ENCODE data around the gene SLC34A2.
"Not testable (repeated sequence)": the region's sequence is repeated elsewhere in the genome, so short reads cannot be mapped to it uniquely, and the experiment has no call there.

Gene SLC34A2, protein sequence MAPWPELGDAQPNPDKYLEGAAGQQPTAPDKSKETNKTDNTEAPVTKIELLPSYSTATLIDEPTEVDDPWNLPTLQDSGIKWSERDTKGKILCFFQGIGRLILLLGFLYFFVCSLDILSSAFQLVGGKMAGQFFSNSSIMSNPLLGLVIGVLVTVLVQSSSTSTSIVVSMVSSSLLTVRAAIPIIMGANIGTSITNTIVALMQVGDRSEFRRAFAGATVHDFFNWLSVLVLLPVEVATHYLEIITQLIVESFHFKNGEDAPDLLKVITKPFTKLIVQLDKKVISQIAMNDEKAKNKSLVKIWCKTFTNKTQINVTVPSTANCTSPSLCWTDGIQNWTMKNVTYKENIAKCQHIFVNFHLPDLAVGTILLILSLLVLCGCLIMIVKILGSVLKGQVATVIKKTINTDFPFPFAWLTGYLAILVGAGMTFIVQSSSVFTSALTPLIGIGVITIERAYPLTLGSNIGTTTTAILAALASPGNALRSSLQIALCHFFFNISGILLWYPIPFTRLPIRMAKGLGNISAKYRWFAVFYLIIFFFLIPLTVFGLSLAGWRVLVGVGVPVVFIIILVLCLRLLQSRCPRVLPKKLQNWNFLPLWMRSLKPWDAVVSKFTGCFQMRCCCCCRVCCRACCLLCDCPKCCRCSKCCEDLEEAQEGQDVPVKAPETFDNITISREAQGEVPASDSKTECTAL
- 0 to 0.75 (median 0) reads per million in 18 experiments for total RNA-seq

DNA sequence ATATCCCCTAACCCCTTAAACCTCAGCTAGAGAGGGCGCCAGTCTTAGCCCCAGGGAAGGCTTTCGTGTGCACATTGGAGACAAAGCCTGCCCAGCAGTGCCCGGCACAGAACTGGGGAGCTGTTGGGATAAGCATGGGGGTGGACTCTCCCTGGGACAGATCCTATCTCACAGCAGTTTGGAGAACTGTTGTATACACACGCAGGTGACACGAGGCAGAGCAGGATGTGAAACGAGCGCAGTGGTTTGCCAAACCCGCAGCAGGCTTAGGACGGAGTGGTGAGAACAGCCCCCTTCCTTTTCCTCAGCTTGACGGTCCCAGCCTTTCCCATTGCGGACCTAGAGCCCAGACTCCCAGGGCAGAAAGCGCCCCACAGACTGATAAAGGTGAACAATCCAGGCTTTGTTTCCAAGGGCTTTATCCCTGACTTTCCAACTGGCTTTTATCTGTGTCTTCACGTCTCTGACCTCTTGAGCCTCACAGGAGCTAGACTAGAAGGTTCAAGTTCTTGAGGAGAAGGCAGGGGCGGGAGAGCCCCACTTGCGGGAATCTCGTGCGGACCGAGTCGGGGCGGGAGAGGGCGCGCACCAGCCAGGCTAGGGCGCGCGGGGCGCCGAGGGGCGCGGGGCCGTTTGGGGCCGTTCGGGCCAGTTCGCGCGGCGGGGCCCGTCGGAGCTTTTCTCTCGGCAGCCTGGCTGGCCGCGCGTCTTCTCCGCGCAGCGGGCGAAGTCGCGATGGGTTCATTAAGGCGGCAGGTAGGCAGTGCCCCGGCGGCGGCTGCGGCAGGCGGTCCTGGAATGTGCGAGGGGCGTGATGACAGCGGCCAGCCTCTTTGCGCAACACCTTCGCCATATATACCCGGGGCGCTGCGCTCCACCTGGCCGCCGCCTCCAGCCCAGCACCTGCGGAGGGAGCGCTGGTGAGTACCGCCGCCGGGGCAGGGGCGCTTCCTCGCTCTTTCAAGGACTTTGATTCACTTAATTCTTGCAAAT lies at the start of gene SLC34A2:
TSS of gene SLC34A2 (plus strand) at position 881 of the 993 bp plus-strand sequence. CDS start 6,650 bp downstream, outside the sequence.
- DNase-seq = no peak

DNA sequence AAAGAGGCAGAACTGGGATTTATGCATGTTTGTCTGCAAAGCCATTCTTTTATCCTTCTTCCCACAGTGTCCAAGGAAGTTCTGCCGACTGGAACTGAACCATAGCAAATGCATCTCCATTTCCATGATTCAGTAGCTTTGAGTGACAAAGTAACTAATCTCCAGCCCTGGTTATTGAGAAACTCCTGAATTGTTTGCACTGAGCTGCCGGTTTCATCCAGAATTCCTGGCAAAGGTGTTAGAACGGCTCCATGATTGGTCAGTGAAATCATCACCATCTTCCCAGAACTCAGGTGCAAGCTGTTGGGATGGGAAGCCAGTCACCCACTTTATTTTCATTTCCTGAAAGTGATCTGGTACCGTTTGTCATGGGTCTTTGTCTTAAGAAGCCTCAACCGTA lies 47.0 kb upstream of the SLC34A2 start:
- DNase-seq = no peak

DNA sequence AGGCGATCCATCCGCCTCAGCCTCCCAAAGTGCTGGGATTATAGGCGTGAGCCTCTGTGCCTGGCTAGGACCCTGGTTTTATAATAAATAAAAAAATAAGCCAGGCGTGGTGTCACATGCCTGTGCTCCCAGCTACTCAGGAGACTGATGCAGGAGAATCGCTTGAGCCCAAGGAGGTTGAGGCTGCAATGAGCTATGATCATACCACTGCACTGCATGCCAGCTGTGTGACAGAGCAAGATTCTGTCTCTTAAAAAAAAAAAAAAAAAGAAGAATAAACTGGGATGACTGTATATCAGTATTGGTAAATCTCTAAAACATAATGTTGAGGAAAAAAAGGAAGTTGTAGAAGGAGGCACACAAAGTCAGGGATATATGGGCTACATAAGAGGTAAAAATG lies 45.7 kb upstream of the SLC34A2 start:
- DNase-seq = no peak

DNA sequence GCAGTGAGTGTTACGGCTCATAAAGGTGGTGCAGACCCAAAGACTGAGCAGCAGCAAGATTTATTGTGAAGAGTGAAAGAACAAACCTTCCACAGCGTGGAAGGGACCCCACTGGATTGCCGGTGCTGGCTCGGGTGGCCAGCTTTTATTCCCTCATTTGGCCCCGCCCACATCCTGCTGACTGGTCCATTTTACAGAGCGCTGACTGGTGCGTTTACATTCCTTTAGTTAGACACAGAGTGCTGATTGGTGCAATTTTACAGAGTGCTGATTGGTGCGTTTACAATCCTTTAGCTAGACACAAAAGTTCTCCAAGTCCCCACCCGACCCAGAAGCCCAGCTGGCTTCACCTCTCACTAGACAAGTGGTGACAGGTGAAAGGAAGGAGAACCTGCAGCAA lies 42.0 kb upstream of the SLC34A2 start:
- DNase-seq = not testable (repeated sequence)

DNA sequence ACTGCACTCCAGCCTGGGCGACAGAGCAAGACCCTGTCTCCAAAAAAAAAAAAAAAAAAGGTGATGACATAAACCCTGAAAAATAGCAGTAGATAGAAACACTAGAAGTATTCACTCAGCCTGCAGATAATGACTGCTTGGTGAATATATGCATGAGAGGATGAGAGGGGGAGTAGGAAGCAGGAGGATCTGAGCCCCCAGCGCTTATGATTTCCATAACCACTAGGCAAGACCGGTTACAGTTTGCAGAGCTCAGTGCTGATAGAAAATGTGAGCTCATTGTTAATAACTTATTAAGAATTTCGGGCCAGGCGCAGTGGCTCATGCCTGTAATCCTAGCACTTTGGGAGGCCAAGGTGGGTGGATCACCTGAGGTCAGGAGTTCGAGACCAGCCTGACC lies 40.8 kb upstream of the SLC34A2 start:
- no peak for DNase-seq

DNA sequence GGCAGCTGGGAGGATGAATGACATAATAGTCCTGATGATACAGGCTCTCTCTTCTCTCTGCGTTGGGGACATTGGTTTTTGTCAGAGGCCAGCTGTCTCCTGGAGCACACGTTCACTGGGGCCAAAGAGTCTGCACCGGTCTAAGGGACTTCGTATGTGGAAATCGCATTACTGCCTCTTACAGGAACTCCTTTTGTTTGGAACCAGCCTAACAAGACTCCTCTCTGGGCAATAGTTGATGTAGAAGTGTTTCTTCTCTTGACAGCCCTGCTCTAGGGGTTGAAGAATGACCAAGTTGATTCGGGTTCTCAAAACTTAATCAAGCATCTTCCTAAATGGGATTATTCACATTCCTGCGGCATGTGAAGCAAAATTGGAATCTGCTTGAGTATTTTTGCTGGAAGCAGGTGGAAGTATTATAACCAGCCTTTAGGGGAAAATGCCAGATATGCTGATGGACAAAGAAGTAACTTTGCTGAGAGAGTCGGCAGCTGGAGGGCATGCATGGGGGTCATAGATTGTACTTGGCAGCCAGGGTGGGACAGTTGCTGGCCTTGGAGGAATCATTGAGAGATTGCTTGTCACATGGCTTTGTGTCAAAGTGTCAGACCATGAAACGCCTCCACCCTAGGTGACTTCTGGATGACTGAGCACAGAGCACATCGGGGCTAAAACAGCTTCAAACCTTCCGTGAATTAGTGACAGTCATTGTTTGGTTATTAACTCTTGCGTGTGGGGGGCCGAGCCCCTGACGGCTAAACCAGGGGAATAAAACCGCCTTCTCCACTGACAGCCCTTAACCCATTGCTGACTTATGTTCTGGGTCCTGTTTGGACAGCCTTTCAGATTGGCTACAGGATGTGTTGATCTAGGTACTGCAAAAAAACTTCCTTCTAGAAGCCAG lies 34.4 kb upstream of the SLC34A2 start:
- no peak for DNase-seq

DNA sequence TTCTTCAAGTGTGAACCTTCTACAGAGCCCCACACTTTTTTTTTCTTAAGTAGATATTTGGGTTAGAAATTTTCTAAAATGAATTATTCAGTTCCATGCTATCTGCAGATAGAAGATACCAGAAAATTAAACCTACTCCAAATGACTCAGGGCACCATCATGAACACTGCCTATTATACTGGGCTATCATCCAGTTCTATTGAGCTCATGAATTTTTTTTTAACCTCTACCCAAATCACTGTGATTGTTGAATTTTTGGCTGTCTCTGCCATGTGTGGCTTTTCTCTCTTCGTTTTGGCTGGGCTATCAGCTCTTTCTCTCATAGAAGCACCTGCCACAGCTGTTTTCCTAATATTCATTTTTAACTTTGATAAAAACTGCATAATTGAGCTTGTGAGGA lies 31.0 kb upstream of the SLC34A2 start:
- no peak for DNase-seq

DNA sequence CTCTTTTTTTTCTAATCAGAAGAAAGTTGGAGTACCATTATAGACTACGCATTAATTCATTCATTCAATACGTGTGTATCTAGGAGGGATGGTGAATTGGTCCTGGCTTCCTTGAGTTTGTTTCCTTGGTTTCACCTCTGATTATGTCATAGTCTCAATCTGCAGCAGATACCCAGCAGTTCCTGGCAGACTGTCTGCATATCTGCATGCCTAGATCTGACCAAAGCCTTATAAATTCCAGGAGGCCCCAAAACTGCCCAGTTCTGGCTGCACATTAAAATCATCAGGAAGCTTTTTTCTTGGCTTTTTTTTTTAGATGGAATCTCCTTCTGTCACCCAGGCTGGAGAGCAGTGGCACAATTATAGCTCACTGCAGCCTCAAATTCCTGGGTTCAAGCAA lies 27.2 kb upstream of the SLC34A2 start:
- DNase-seq = no peak

DNA sequence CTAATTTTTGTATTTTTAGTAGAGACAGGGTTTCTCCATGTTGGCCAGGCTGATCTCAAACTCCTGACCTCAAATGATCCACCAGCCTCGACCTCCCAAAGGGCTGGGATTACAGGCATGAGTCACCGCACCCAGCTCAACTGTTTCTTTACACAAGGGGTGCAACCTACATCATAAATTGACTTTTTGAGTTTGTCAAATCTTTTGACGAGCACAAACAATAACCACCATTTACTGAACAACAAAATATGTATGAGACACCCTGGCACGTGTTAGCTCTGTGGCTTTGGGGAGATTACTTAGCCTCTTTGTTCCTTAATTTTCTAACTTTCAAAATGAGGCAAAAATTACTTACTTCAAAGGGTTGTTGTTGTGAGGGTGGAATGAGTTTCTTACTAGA lies 23.5 kb upstream of the SLC34A2 start:
- DNase-seq = no peak

DNA sequence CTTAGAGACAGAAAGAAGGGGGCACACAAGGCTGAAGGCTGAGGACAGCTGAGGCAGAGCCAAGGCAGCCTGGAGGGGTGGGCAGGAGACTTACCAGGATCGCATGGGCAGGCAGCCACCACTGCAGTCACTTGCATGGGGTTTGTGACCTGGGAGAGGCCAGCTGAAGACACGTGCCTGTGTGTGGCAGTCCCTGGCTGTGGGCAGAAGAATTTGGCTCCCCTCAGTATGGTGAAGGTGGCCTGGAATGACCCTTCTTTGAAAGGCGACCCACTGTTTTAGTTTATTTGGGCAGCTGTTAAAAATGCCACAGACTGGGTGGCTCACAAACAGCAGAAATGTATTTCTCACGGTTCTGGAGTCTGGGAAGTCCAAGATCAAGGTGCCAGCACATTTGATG lies 22.1 kb upstream of the SLC34A2 start:
- no peak for DNase-seq

DNA sequence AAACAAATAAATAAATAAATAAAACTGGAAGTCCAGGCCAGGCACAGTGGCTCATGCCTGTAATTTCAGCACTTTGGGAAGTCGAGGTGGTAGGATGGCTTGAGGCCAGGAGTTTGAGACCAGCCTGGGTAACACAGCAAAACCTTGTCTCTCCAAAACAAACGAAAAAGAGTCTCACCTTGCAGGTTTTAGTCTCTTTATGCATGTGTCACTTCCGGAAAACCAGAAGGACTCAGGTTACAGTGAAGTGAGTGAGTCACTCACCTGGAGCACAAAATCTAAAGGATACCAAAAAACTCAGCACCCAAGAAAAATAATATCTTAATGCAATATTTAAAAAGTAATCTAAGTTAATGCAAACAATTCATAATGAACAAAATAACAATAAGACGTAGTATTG lies 20.1 kb upstream of the SLC34A2 start:
- DNase-seq = no peak

DNA sequence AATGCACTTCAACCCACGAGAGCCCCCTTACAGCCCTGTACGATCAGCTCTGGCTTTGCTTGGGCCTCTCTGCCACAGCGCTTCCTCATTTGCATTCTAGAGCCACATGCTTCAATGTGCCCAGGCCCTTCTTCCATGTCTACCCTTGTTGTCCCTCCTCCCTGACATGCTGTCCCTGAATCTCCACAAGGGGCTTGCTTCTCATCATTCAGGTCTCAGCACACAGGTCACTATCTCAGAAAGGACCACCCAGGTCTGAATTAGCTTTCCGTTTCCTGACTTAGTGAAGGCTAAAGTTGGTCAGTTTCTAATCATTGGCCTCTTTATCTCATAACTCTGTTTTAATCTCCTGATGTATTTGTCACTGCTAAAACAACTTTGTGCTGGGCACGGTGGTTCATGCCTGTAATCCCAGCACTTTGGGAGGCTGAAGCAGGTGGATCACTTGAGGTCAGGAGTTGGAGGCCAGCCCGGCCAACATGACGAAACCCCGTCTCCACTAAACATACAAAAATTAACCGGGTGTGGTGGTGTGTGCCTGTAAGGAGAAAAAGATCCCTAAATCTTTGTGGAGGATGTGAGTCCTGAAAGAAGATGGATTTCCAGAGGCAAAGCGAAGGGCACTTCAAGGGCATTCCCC lies 17.9 kb upstream of the SLC34A2 start:
- no peak for DNase-seq

DNA sequence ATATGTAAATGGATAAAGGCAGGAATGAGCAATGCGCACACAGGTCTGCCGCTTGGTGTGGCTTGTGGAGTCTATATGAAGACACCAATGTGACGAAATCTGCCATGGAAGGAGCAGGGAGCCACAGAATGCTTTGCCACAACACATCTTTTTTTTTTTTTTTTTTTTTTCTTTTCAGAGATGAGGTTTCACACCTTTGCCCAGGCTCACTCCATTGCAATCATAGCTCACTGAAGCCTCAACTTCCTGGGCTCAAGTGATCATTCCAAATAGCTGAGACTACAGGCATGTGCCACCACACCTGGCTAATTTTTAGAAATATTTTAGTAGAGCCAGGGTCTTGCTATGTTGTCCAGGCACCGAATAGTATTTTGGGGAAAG lies 17.4 kb upstream of the SLC34A2 start:
- DNase-seq = no peak

DNA sequence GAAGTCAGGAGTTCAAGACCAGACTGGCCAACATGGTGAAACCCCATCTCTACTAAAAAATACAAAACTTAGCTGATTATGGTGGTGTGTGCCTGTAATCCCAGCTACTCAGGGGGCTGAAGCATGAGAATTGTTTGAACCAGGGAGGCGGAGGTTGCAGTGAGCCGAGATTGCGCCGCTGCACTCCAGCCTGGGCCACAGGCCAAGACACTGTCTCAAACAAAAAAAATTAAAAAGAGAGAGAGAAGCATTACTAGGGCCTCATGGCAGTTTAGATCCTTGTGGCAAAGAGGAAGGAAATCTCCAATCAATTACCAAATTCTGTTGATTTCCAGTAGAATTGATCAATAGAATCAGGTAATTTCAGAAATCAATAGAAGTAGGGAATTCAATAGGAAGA lies 16.8 kb upstream of the SLC34A2 start:
- DNase-seq = no peak

DNA sequence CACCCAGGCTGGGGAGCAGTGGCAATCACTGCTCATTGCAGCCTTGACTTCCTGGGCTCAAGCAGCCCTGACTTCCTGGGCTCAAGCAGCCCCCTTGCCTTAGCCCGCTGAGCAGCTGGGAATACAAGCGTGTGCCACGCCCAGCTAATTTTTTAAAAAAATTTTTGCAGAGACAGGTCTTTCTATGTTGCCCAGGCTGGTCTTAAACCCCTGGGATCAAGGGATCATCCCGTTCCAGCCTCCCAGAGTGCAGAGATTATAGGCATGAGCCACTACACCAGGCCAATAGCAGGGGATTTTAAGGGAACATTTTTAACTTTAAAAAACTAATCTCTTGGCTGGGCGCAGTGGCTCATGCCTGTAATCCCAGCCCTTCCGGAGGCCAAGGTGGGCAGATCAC lies 5.3 kb upstream of the SLC34A2 start:
- DNase-seq = no peak

DNA sequence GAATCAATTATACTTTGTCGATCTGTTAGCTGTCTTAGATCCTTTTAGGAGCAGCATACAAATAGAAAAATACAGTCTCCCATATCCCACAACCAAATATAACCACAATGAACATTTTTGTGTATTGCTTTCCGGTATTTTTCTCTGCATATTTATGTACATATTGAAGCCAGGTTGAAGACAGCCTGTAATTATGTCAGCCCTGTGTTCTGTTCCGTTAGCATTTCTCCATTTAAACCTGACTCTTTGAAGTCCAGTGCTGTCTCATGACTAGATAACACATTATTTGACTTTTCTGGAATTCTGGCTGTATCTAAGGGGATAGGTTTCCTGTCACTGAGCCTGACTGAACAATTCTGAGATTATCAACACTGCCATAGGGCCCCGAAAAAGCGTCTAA lies 4.0 kb upstream of the SLC34A2 start:
- DNase-seq = no peak

DNA sequence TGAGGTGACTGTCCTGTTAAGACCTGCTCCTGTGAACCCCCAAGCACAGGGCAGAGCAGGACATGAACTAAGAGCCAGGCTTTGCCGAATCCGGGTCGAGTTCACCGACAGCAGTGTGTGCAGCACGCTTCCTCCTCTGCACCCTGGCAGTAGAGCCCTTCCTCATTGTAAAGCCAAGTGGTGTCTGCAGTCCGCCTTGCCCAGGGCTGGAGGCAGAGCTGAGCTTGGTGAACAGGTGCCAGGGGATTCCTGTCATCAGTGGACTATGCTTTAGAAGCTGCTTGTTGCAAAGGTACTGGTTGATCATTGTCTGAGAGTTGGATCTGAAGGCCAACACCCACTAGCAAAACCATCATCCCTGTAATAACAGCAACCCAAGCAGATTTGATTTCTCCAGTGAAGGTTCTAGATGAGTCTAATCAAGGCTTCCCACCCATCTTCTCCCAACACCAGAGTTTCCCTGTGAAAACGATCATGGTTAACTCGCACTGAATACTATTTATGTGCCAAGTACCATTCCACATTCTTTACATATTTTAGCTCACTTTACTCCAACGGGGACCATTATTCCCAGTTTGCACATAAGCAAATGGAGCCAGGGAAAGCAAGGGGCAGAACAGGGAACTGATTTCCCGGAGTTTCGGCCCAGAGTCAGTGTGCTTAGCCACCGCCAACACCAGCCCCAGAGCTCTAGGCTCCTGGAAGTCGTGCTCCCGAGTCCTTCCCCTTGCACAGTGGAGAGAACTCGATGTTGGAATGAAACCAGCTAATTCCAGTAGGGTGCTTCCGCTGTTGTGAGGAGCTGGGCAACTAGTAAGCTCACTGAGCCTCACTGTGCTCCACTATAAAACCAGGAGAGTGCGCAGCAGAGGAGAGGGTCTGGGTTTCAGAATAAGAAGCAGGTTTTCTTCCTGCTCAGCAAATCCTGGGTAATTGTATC lies 1.4 kb upstream of the SLC34A2 start:
- no peak for DNase-seq

DNA sequence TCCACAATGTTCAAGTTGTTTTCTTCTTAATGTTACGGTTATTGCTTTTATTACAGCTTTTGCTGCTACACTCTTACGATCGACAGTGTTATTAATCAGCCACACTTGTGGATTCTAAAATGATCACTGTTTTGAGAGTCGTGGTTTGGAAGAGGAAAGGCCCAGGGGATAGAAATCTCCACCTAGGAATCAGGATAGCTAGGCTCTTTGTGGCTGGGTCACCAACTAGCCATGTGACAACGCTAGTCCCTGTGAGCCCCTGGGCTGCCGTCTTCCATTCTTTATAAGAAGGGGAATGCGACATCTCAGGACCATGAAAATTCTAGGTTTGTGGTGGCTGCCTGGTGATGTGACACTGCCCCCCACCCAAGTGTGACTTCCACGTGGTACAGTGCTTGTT lies 380 bp downstream of the SLC34A2 start:
- DNase-seq = no peak

DNA sequence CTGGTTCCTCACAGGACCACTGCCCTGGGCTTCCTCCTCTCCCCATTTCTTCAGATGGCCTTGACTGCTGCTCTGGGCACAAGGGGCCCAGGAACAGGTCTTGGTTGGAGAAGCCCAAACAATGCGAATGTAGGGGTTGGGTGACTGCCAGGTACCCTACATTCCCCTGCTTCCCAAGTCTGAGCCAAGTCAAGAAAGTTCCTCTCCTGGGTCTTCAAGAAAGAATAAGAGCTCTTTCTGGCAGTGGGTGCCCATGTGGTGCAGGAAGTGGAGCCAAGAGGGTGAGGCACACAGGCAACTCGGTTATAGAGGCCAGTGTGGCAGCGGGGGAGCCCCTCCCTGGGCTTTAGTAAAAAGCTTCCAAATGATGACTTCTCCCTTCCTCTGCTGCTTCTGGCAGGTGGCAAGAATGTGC lies 2.7 kb downstream of the SLC34A2 start:
- no peak for DNase-seq

DNA sequence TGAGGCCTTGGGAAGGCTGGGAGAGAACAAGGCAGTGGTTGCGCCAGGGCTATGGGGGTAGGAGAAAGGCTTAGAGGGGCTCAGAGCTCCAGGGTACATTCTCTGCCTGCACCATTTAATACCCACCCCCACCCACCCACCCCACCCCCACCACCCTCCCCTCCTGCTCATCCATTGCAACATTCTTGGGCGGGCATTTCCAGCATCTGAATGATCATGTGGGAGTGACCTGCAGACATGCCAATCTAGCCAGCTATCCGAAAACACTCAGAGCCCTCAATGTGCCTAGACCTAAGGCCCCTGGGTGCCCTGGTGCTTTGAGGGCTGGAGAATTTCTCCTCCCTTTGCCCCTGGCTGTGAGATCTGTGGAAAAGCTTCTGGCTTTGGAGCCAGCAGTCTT lies 3.1 kb downstream of the SLC34A2 start:
- no peak for DNase-seq
